Activated T-cell treated with anti-CD3 and anti-CD28 coated beads, Interleukin-2, amount 50 U/mL, for 72 hours (primary cell): ENCODE measurements around the gene SOS1. TPM values are rescaled to one million over a fixed set of nuclear protein-coding genes. Genes with fewer than 3 reads are reported as not detected.
"Not testable (repeated sequence)": the region's sequence is repeated elsewhere in the genome, so short reads cannot be mapped to it uniquely, and the experiment has no call there.

Experiments used
- ATAC-seq, 2 donors: fragments of 150-1000 bp; cut with Tn5 transposase; replicated peaks in 1 of 2; 2 replicates each; pipeline ENCODE4 v1.10.0; 2021; ENCODE audit warnings: moderate library complexity in 2 of 2, mild to moderate bottlenecking in 1 of 2
- DNase-seq, 2 donors: peaks; one replicate each; pipeline ENCODE4 v3.0.0; 2021 to 2022; ENCODE audit warnings: mixed read lengths in 1 of 2
- H3K27ac Mint-ChIP-seq: one replicate; pipeline ENCODE4 v1.8.0; 2022; ENCODE audit warnings: mild to moderate bottlenecking, moderate library complexity, mixed read lengths
- H3K27me3 Mint-ChIP-seq: one replicate; pipeline ENCODE4 v1.8.0; 2022; ENCODE audit warnings: low read depth, mixed read lengths
- H3K36me3 Mint-ChIP-seq, 2 donors: one replicate each; pipeline ENCODE4 v1.8.0; 2022; ENCODE audit warnings: mixed read lengths in 2 of 2, mild to moderate bottlenecking in 1 of 2; ENCODE audit not compliant: insufficient read depth in 2 of 2
- H3K4me1 Mint-ChIP-seq: one replicate; pipeline ENCODE4 v1.8.0; 2022; ENCODE audit warnings: low read depth, mixed read lengths
- H3K4me3 Mint-ChIP-seq, 2 donors: one replicate each; pipeline ENCODE4 v1.8.0; 2022; ENCODE audit warnings: mild to moderate bottlenecking in 2 of 2, mixed read lengths in 2 of 2, moderate library complexity in 2 of 2
- H3K9me3 Mint-ChIP-seq, 2 donors: one replicate each; pipeline ENCODE4 v1.8.0; 2022; ENCODE audit warnings: mixed read lengths in 2 of 2
- total RNA-seq, 2 donors: library from RNA; stranded (reverse); gene quantifications; one replicate each; pipeline ENCODE4 v1.2.3, GENCODE V29; 2022

The SOS1 gene
- 100 to 1,000 TPM in 1 of 2 donors, 10 to 100 TPM in 1; 94.6 to 110 TPM for total RNA-seq

DNA sequence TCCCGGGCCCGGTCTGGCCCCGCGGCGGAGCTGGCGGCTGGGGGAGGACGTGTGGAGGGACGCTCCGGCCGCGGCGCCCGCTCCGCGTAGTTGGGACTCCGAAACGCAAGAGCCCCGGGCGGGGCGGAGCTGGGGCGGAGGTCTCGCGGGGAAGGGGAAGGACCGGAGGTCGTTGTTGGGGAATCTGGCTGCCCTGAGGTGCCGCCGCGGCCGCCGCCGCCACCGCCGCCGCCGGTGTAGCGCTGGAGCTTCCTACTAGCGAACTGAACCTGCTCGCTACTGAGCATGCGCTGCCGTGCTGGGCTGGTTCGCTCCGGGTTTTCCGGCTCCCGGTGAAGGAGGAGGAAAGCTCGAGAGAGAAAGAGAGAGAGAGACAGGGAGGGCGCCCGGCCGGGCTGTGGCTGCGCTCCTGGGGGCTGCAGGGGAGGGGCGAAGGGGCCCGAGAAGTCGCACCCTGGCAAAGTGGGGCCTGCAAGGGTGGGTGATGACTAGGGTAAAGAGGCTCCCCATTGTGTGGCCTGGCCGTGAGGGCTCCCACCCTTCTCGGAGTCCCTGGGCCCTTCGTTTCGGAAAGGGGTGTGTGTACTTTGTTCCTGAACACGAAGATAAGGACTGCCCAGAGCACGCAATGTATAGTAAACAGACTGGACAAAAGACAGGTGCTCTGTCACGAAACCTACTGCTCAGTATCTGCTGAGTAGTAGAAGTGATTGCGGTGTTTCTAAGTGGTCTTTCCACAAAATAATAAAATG, at the start of gene SOS1:
SOS1 (minus strand) TSS at position 281 of the 752 bp plus-strand sequence. CDS start 629 bp downstream, outside the sequence.
- peak; percentile 61 for ATAC-seq
- H3K9me3 Mint-ChIP-seq = peaks cover 3 to 4% of the 10 kb centered on the region in 2 donors
- H3K27ac Mint-ChIP-seq = peak within 1 kb of the TSS; percentile 99
- no peaks in the 10 kb centered on the region for H3K27me3 Mint-ChIP-seq
- DNase-seq = peak; percentile 93 to 94
- peak within 1 kb of the TSS; percentile 95 to 99 for H3K4me3 Mint-ChIP-seq
- peaks cover 68% of the 10 kb centered on the region for H3K4me1 Mint-ChIP-seq
- peaks cover 22 to 34% of the 10 kb centered on the region in 2 donors for H3K36me3 Mint-ChIP-seq

GRCh38 chr2:39164089-39164488, 43.2 kb upstream of the SOS1 start:
- H3K9me3 Mint-ChIP-seq = peaks cover 0 to 3% of the 10 kb centered on the region in 2 donors
- no peak overlapping the region for H3K4me3 Mint-ChIP-seq
- no peak overlapping the region for H3K27ac Mint-ChIP-seq
- ATAC-seq (no peak), DNase-seq (no peak)
- peaks cover 0 to 3% of the 10 kb centered on the region in 2 donors for H3K36me3 Mint-ChIP-seq
- H3K27me3 Mint-ChIP-seq = no peaks in the 10 kb centered on the region
- peaks cover 8% of the 10 kb centered on the region for H3K4me1 Mint-ChIP-seq

GRCh38 chr2:39160982-39161381, 40.1 kb upstream of the SOS1 start:
- Mint-ChIP-seq H3K4me3 (no peak overlapping the region), H3K4me1 (no peaks in the 10 kb centered on the region), H3K36me3 (peaks cover 0 to 3% of the 10 kb centered on the region in 2 donors), H3K27me3 (no peaks in the 10 kb centered on the region), H3K9me3 (peaks cover 0 to 3% of the 10 kb centered on the region in 2 donors), H3K27ac (no peak overlapping the region)
- DNase-seq = no peak
- ATAC-seq = no peak

- Mint-ChIP-seq H3K36me3 (peaks cover 0 to 3% of the 10 kb centered on the region in 2 donors), H3K4me1 (no peaks in the 10 kb centered on the region), H3K27ac (no peak overlapping the region), H3K4me3 (no peak overlapping the region), H3K9me3 (peaks cover 0 to 3% of the 10 kb centered on the region in 2 donors), H3K27me3 (no peaks in the 10 kb centered on the region)
- DNase-seq (no peak), ATAC-seq (no peak)
Observed at GRCh38 chr2:39159283-39159682, 38.4 kb upstream of the SOS1 start.

- no peak overlapping the region for H3K4me3 Mint-ChIP-seq
- no peak for DNase-seq
- ATAC-seq = no peak
- H3K9me3 Mint-ChIP-seq = peaks cover 0 to 2% of the 10 kb centered on the region in 2 donors
- H3K4me1 Mint-ChIP-seq = no peaks in the 10 kb centered on the region
- H3K36me3 Mint-ChIP-seq = peaks cover 0 to 2% of the 10 kb centered on the region in 2 donors
- H3K27me3 Mint-ChIP-seq = no peaks in the 10 kb centered on the region
- no peak overlapping the region for H3K27ac Mint-ChIP-seq
Observed at GRCh38 chr2:39158351-39158750, 37.5 kb upstream of the SOS1 start.

- no peaks in the 10 kb centered on the region for H3K36me3 Mint-ChIP-seq
- no peak overlapping the region for H3K4me3 Mint-ChIP-seq
- no peak overlapping the region for H3K27ac Mint-ChIP-seq
- DNase-seq (no peak), ATAC-seq (no peak)
- no peaks in the 10 kb centered on the region for H3K9me3 Mint-ChIP-seq
- no peaks in the 10 kb centered on the region for H3K4me1 Mint-ChIP-seq
- no peaks in the 10 kb centered on the region for H3K27me3 Mint-ChIP-seq
Observed at GRCh38 chr2:39156846-39157245, 36.0 kb upstream of the SOS1 start.

GRCh38 chr2:39156107-39156506, 35.3 kb upstream of the SOS1 start:
- Mint-ChIP-seq H3K27me3 (no peaks in the 10 kb centered on the region), H3K9me3 (no peaks in the 10 kb centered on the region), H3K36me3 (no peaks in the 10 kb centered on the region), H3K4me3 (no peak overlapping the region), H3K4me1 (no peaks in the 10 kb centered on the region), H3K27ac (no peak overlapping the region)
- DNase-seq = no peak
- no peak for ATAC-seq

GRCh38 chr2:39155573-39155972, 34.7 kb upstream of the SOS1 start:
- not testable (repeated sequence) for H3K9me3 Mint-ChIP-seq, H3K36me3 Mint-ChIP-seq, H3K27ac Mint-ChIP-seq, H3K4me3 Mint-ChIP-seq, ATAC-seq, H3K4me1 Mint-ChIP-seq, DNase-seq, H3K27me3 Mint-ChIP-seq

- ATAC-seq (no peak), DNase-seq (no peak)
- H3K27me3 Mint-ChIP-seq = no peaks in the 10 kb centered on the region
- no peaks in the 10 kb centered on the region for H3K4me1 Mint-ChIP-seq
- H3K4me3 Mint-ChIP-seq = no peak overlapping the region
- no peaks in the 10 kb centered on the region for H3K9me3 Mint-ChIP-seq
- H3K36me3 Mint-ChIP-seq = no peaks in the 10 kb centered on the region
- H3K27ac Mint-ChIP-seq = no peak overlapping the region
Observed at GRCh38 chr2:39154944-39155343, 34.1 kb upstream of the SOS1 start.

DNA sequence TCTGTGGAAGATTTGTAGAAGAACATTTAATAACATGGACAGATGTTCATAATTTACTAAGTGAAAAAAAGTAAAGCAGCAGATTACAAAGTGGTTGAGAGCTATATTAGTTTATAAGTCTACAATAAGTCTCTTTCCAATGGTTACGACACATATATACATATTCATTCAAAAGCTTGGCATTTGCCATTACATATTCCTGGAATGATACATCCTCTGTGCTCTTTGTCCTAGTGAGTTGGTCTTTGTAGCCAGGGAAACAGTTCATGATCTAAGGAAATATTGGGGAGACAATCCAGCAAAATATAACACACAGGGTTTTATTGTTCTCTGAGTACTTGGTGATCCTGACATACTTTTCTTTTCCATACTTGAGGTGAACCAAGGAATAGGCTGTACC, 32.5 kb upstream of the SOS1 start:
- H3K36me3 Mint-ChIP-seq = no peaks in the 10 kb centered on the region
- no peaks in the 10 kb centered on the region for H3K27me3 Mint-ChIP-seq
- H3K4me1 Mint-ChIP-seq = no peaks in the 10 kb centered on the region
- H3K4me3 Mint-ChIP-seq = no peak overlapping the region
- H3K27ac Mint-ChIP-seq = no peak overlapping the region
- ATAC-seq = no peak
- no peaks in the 10 kb centered on the region for H3K9me3 Mint-ChIP-seq
- DNase-seq = no peak

DNA sequence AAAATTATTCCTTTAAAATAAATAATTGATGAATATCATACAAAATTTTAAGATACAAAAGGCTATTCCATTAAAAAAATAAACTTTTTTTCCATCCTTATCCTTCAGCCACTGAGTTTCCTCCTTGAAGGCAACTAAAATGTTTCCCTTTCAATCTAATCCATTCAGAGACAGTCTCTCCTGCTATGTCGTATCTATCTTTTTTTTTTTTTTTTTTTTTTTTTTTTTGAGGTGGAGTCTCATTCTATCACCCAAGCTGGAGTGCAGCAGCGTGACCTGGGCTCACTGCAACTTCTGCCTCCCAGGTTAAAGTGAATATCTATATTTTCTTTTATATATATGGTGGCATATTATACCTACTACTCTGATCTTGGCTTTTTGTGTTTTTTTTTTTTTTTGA, 31.7 kb upstream of the SOS1 start:
- H3K36me3 Mint-ChIP-seq = no peaks in the 10 kb centered on the region
- DNase-seq = no peak
- no peak overlapping the region for H3K27ac Mint-ChIP-seq
- no peaks in the 10 kb centered on the region for H3K4me1 Mint-ChIP-seq
- no peaks in the 10 kb centered on the region for H3K9me3 Mint-ChIP-seq
- H3K27me3 Mint-ChIP-seq = no peaks in the 10 kb centered on the region
- H3K4me3 Mint-ChIP-seq = no peak overlapping the region
- no peak for ATAC-seq

DNA sequence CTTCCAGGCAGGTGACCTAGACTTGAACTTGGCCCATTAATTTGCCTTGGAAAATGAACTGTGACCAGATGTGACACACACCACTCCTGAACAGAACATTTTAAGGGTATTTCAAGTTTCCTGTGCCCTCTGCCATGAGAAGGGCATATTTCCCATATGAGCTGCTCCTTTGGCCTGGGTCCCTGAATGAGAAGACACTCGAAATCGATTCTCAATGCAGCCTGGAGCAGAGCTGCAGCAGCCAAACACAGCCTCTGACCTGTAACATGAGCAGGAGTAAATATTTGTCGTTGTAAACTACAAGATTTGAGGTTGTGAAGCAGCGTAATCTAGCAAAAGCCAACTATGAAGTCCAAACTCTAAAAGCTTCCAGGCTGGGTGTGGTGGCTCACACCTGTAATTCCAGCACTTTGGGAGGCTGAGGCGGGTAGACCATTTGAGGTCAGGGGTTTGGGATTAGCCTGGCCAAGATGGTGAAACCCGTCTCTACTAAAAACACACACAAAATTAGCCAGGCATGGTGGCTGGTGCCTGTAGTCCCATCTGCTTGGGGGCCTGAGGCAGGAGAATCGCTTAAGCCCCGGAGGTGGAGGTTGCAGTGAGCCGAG, 30.1 kb upstream of the SOS1 start:
- H3K36me3 Mint-ChIP-seq = no peaks in the 10 kb centered on the region
- ATAC-seq = no peak
- DNase-seq = no peak
- H3K4me1 Mint-ChIP-seq = no peaks in the 10 kb centered on the region
- no peak overlapping the region for H3K27ac Mint-ChIP-seq
- no peak overlapping the region for H3K4me3 Mint-ChIP-seq
- no peaks in the 10 kb centered on the region for H3K9me3 Mint-ChIP-seq
- no peaks in the 10 kb centered on the region for H3K27me3 Mint-ChIP-seq

DNA sequence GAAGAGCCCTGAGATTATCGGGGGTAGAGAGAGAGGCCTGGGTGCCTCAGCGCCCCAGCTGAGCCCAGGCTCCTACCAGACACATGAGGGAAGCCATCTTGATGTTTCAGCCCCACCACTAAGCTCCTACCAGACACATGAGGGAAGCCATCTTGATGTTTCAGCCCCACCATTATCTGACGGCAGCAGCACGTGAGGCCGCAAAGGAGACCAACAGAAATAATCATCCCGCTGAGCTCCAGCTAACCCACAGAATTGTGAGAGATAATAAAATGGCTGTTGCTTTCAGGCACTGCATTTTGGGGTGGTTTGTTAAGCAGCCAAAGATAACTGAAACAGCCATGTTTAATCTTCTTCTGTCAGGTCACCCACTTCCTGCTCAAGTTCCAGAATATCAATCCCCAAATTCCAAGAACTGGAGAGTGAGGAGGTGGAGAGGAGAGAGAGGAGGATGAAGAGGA, 29.3 kb upstream of the SOS1 start:
- H3K27me3 Mint-ChIP-seq = no peaks in the 10 kb centered on the region
- no peaks in the 10 kb centered on the region for H3K9me3 Mint-ChIP-seq
- DNase-seq = no peak
- no peak for ATAC-seq
- H3K36me3 Mint-ChIP-seq = no peaks in the 10 kb centered on the region
- no peaks in the 10 kb centered on the region for H3K4me1 Mint-ChIP-seq
- H3K27ac Mint-ChIP-seq = no peak overlapping the region
- H3K4me3 Mint-ChIP-seq = no peak overlapping the region
